GM15510 (cell line): ENCODE data around the gene PER2.
A peak's percentile ranks its signal among the peaks of the same experiment; 100 is the strongest.

Experiments used
- POLR2A ChIP-seq: IDR thresholded peaks from 3 replicates; pipeline ENCODE4 v1.6.1; 2011; ENCODE audit warnings: borderline replicate concordance; ENCODE audit not compliant: insufficient read length; ENCODE audit errors: extremely low read depth

The PER2 gene

DNA sequence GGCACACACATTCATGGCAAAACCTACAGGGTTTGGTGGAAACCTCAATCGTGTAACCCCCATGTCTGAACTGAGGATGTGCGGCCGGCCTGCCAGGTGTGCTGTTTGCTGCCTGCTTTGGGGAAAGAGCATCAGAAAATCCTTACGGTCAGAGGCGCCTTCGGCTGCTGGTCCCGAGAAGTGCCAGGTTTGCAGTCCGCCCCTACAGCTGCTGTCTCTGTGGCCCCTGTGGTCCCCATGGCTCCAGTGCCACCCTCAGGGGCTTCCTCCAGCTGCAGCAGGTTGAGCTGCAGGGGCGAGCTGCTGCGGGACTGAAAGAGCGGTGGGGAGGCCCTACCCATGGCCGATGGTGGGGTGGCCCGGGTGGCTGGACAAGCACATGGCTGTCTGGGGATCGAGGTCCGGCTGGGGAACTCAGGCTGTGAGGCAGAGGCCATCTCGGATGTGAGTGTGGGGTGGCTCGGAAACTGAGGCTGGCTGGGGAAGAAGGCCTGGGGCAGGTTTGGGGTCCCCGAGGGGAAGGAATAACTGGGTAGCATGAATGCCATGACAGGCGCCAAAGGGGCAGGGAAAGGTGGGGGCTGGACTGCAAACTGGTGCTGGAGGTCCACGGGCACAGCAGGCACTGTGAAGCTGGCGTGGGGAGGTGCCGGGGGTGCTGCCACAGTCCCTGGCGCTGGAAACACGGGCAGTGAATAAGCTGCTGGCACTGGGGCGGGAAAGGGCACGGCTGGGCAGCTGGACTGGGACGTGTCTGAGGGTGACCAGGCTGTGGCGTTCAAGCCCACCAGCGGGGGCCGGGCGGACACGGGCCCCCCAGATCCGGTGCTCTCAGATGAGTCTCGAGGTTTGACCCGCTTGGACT lies 35.4 kb downstream of the PER2 start:
- no peak for TF ChIP-seq POLR2A

DNA sequence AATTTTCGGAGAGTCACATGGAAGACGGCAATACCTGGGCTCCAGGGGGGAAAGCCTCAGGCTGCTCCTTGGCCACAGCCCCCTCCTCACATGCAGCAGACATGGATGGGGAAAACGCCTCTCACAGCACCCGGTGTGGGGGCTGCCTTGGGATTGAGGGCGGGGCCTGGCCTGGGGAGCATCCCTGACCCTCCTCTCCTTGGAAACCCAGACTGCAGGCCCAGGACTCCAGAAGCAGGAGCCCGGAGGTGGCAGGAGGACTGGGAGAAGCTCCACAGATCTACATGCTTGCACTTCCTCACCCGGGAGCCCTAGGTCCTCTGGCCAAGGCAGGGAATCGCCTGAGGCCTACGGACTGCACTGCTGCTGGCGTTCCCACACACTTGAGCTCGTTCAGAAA lies 36.4 kb downstream of the PER2 start:
- no peak for TF ChIP-seq POLR2A

DNA sequence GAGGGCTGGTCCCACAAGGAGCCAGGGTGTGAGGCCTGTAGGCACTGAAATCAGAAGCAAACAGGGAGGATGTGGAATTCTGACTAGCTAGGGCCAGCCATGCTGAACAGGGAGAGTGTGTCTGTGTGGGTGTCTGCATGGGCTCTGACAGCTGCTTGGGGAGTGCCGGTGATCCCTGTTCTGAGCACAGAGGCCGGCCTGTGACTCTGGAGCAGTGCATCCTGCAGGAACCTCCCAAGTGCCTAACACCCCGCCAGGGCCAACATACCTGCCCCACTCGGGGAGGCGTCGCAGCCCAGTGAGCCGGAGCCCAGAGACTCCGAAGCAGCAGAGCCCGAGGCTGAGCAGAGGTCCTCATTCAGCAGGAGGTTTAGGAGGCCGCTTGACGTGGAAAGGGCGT lies 37.1 kb downstream of the PER2 start:
- no peak for TF ChIP-seq POLR2A

- TF ChIP-seq POLR2A = no peak
These were observed 37.5 kb downstream of the PER2 start for GRCh38 chr2:238250896-238251295.

- TF ChIP-seq POLR2A = no peak
These were observed 40.5 kb downstream of the PER2 start for GRCh38 chr2:238247841-238248453.

DNA sequence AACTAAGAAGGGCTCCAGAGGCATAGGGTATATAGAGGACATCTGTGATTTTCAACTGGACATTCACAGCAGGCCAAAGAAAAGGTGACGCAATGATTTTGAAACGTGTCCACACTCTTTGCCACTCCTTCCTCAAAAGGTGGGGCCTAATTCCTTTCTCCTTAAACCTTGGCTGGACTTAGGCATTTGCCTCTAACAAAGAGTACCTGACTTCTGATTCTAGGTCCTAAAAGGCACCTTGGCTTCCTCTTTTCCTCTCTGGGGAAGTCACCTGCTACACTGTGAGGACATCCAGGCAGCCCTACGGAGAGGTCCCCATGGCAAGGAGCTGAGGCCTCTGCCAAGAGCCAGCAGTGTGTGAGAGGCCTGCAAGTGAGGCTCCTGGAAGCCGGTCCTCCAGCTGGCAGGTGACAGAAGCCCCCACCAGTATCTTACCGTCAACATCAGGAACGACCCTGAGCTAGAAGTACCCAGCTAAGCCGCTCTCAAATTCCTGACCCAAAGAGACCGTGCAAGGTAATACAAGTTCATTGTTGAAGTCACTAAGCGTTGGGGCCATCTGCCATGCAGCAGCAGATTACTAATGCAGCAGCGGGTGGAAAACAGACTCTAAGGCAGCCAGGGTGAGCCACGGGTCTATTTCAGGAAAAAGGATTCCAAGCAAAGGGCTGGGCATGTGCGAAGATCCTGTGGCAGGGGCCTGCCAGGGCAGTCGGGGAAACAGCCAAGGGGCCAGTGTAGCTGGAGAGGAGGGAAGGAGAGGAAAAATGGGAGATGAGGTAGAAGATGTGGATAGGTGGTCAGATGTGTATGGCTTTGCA lies 41.2 kb downstream of the PER2 start:
- no peak for TF ChIP-seq POLR2A

- TF ChIP-seq POLR2A = no peak
These were observed 44.3 kb downstream of the PER2 start for GRCh38 chr2:238244151-238244550.

GRCh38 chr2:238243496-238244076 lies 44.8 kb downstream of the PER2 start:
- TF ChIP-seq POLR2A = no peak

GRCh38 chr2:238242731-238243495 lies 45.5 kb downstream of the PER2 start:
- TF ChIP-seq POLR2A = no peak

DNA sequence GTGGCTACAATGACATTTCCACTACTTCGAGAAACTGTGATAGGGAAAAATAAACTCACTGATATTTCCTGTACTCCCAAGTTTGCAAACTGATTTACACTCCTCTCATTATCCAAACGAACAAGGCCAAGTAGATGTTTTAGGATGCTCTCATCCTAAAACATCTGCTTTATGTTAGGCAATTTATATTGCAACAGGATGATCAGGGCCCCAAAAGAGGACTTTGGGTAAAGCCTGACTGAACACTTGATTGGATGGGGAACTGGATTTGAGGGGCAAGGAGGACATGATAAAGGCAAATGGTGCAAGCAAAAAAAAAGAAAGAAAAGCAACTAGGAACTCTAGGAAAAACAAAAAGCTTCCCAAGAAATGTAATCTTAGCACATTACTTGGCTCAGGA lies 46.4 kb downstream of the PER2 start:
- TF ChIP-seq POLR2A = no peak

DNA sequence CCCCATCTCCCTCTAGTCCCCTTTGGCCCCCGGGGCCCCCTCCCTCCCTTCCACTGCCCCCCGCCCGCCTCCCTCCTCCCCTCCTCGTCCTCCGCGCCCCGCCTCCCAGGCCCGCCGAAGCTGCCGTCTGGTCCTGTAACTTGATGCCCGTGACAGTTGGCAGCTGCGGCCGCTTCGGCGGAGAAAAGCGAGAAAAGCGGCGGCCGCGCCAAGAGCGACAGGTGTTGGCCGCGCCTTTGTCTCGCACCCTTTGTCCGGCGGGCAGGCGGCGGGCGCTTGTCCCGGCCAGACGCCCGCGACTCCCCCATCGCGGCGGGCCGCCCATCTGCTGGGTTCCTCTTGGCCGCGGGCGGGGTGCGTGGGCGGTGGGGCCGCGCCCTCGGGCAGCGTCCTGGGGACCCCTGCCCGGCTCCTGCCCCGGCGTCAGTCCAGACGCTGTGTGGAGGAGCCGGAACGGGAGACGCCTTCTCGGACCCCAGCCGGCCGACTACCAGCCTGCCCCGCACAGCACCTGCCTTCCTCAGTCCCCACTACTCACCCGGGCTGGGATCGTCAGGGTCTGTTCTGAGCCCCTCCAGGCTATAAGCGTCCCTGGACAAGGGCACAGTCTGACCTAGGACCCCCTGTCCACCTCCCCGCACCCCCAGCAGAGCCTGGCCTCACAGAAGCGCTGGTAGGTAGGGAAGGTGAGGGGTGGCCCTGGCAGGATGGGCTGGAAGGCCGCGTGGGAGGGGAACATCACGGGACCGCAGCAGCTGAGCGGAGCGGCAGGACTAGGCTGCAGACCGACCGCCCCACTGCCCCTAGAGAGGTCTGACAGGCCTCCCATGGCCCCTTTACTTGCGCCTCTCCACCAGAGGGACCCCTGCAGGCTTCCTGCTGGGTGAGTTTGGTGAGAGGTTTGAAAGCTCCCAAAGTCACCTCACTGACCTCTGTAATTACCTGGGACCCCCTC lies 47.4 kb downstream of the PER2 start:
- no peak for TF ChIP-seq POLR2A

DNA sequence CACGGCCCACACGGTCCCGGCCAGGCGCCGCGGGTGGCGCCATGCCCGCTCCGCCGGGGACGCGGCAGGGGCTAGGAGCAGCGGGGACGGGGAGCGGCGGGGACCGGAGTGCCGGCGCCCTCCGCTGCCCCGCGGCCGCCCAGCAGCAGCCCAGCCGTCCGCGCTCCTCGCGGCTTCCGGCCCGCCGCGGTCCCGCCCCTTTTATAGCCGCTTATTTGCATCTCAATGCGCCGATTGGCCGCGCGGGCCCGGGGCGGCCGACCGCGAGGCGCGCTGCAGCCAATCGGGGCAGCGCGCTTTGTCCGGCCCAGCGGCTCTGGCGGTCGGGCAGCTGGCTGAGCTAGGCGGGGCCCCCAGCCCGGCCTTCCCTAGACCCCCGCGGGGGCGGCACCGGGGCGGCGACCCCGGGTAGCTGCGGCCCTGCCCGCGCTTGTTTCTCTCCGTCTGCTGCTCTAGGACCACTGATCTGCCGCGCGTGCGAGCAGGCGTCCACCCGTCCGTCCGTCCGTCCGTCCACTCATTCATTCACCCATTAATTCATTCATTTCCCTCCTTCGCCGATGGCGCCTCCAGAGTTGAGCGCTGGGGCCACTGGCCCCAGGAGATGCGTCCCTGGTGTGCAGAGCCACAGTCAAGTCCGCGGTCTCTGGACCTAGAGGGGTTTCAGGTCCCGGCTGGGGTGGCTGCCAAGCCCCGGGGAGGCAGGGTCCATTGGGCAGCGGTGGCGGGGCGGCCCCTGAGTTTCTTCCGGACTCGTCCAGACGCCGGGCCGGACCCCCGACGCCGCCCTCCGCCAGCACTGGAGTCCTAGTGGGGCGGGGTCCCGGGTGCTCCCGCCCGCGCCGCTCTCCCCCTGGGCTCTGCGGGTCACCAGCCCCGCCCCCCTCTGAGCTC lies 48.3 kb downstream of the PER2 start, which contains the start of gene HES6:
Gene HES6 (minus strand): TSS at position 176 of the 894 bp plus-strand sequence. CDS start 133 bp downstream, at position 43.
- peak; percentile 96 for TF ChIP-seq POLR2A
